H9 (cell line): ENCODE data around the gene IPO13. TPM values are rescaled to one million over a fixed set of nuclear protein-coding genes. Genes with fewer than 3 reads are reported as not detected.

ENCODE experiments used
- DNase-seq: peaks from one replicate; pipeline ENCODE4 v3.0.0-alpha.2; 2017
- H2AFZ ChIP-seq: one replicate; pipeline ENCODE4 v1.6.1; 2013; ENCODE audit warnings: mild to moderate bottlenecking, low read length, control low read depth, moderate library complexity
- H2AK5ac ChIP-seq: 2 replicates; pipeline ENCODE4 v1.6.1; 2013; ENCODE audit warnings: low read length, control low read depth, mixed read lengths; ENCODE audit not compliant: insufficient read length
- H2BK120ac ChIP-seq: one replicate; pipeline ENCODE4 v1.6.1; 2013; ENCODE audit warnings: low read depth, mild to moderate bottlenecking, low read length, control low read depth, inconsistent platforms; ENCODE audit not compliant: poor library complexity, severe bottlenecking
- H2BK12ac ChIP-seq: 2 replicates; pipeline ENCODE4 v1.6.1; 2013; ENCODE audit warnings: low read length, control low read depth, mixed read lengths, low read depth; ENCODE audit not compliant: insufficient read length
- H2BK15ac ChIP-seq: 2 replicates; pipeline ENCODE4 v1.6.1; 2013; ENCODE audit warnings: low read depth, low read length, control low read depth
- H2BK20ac ChIP-seq: one replicate; pipeline ENCODE4 v1.6.1; 2013; ENCODE audit warnings: low read depth, mild to moderate bottlenecking, low read length, control low read depth, inconsistent platforms; ENCODE audit not compliant: poor library complexity, severe bottlenecking
- H2BK5ac ChIP-seq: 2 replicates; pipeline ENCODE4 v1.6.1; 2013; ENCODE audit warnings: low read length, control low read depth, mixed read lengths; ENCODE audit not compliant: insufficient read length
- H3K14ac ChIP-seq: 2 replicates; pipeline ENCODE4 v1.6.1; 2013; ENCODE audit warnings: low read length, control low read depth; ENCODE audit not compliant: insufficient read depth
- H3K18ac ChIP-seq: 2 replicates; pipeline ENCODE4 v1.6.1; 2013; ENCODE audit warnings: low read depth, mild to moderate bottlenecking, mixed read lengths, low read length, control low read depth; ENCODE audit not compliant: insufficient read length
- H3K23ac ChIP-seq: 2 replicates; pipeline ENCODE4 v1.6.1; 2013; ENCODE audit warnings: low read length, control low read depth, mixed read lengths, low read depth; ENCODE audit not compliant: insufficient read length
- H3K23me2 ChIP-seq: 2 replicates; pipeline ENCODE4 v1.6.1; 2013; ENCODE audit warnings: low read depth, mild to moderate bottlenecking, mixed read lengths, low read length, control low read depth; ENCODE audit not compliant: insufficient read length, poor library complexity, severe bottlenecking
- H3K27ac ChIP-seq: 2 replicates; pipeline ENCODE4 v1.5.1; 2013; ENCODE audit warnings: low read length, control low read depth, mixed read lengths, low read depth; ENCODE audit not compliant: insufficient read length
- H3K27me3 ChIP-seq: 2 replicates; pipeline ENCODE4 v1.6.1; 2013; ENCODE audit warnings: low read length, control low read depth, inconsistent platforms; ENCODE audit not compliant: insufficient read depth
- H3K4ac ChIP-seq: 2 replicates; pipeline ENCODE4 v1.6.1; 2013; ENCODE audit warnings: low read depth, mild to moderate bottlenecking, control low read depth, inconsistent platforms, low read length, moderate library complexity
- H3K4me1 ChIP-seq: 2 replicates; pipeline ENCODE4 v1.6.1; 2013; ENCODE audit warnings: low read length, control low read depth, inconsistent platforms; ENCODE audit not compliant: insufficient read depth
- H3K4me2 ChIP-seq: 2 replicates; pipeline ENCODE4 v1.6.1; 2013; ENCODE audit warnings: low read length, control low read depth, mixed read lengths; ENCODE audit not compliant: insufficient read length, insufficient read depth
- H3K56ac ChIP-seq: 2 replicates; pipeline ENCODE4 v1.6.1; 2013; ENCODE audit warnings: low read depth, mild to moderate bottlenecking, mixed read lengths, low read length, control low read depth; ENCODE audit not compliant: insufficient read length
- H3K79me1 ChIP-seq: 2 replicates; pipeline ENCODE4 v1.6.1; 2013; ENCODE audit warnings: low read depth, mild to moderate bottlenecking, moderate library complexity, low read length, control low read depth, inconsistent platforms; ENCODE audit not compliant: insufficient read depth, poor library complexity, severe bottlenecking
- H3K79me2 ChIP-seq: 2 replicates; pipeline ENCODE4 v1.6.1; 2013; ENCODE audit warnings: low read length, control low read depth, inconsistent platforms; ENCODE audit not compliant: insufficient read depth
- H3K9ac ChIP-seq: 2 replicates; pipeline ENCODE4 v1.6.1; 2013; ENCODE audit warnings: low read length, control low read depth, mixed read lengths; ENCODE audit not compliant: insufficient read length; ENCODE audit errors: extremely low read depth
- H3K9me3 ChIP-seq: one replicate; pipeline ENCODE4 v1.6.1; 2013; ENCODE audit warnings: low read depth, low read length, inconsistent platforms; ENCODE audit not compliant: control insufficient read depth
- H3T11ph ChIP-seq: one replicate; pipeline ENCODE4 v1.6.1; 2013; ENCODE audit warnings: mild to moderate bottlenecking, low read length, control low read depth, inconsistent platforms
- H4K20me1 ChIP-seq: one replicate; pipeline ENCODE4 v1.6.1; 2013; ENCODE audit not compliant: control insufficient read depth, insufficient read length, insufficient read depth
- H4K5ac ChIP-seq: 2 replicates; pipeline ENCODE4 v1.6.1; 2013; ENCODE audit warnings: low read depth, mild to moderate bottlenecking, mixed read lengths, low read length, control low read depth; ENCODE audit not compliant: insufficient read length
- H4K8ac ChIP-seq: replicated peaks from 2 replicates; pipeline ENCODE4 v1.6.1; 2013; ENCODE audit warnings: low read length, control low read depth, mixed read lengths, low read depth; ENCODE audit not compliant: insufficient read length
- H4K91ac ChIP-seq: 2 replicates; pipeline ENCODE4 v1.6.1; 2013; ENCODE audit warnings: low read depth, mild to moderate bottlenecking, moderate library complexity, mixed read lengths, low read length, control low read depth; ENCODE audit not compliant: insufficient read length
- H3K27ac Mint-ChIP-seq, 3 experiments: 2 replicates in 2 of 3; 3 replicates in 1 of 3; pipeline ENCODE4 v1.8.0; 2020 to 2021; ENCODE audit warnings: mixed read lengths in 3 of 3, mild to moderate bottlenecking in 1 of 3, moderate library complexity in 1 of 3
- H3K27me3 Mint-ChIP-seq: 2 replicates; pipeline ENCODE4 v1.8.0; 2021; ENCODE audit warnings: low read depth, mild to moderate bottlenecking, moderate library complexity, mixed read lengths
- H3K36me3 Mint-ChIP-seq, 3 experiments: 2 replicates in 2 of 3; 3 replicates in 1 of 3; pipeline ENCODE4 v1.8.0; 2020 to 2021; ENCODE audit warnings: low read depth in 3 of 3, mixed read lengths in 3 of 3; ENCODE audit not compliant: insufficient read depth in 1 of 3
- H3K4me1 Mint-ChIP-seq, 2 experiments: 2 replicates each; pipeline ENCODE4 v1.8.0; 2020; ENCODE audit warnings: mixed read lengths in 2 of 2
- H3K4me3 Mint-ChIP-seq, 2 experiments: 2 replicates in 1 of 2; 3 replicates in 1 of 2; pipeline ENCODE4 v1.8.0; 2020 to 2021; ENCODE audit warnings: mild to moderate bottlenecking in 2 of 2, mixed read lengths in 2 of 2, moderate library complexity in 1 of 2
- H3K9me3 Mint-ChIP-seq, 2 experiments: 2 replicates in 1 of 2; 3 replicates in 1 of 2; pipeline ENCODE4 v1.8.0; 2020; ENCODE audit warnings: mild to moderate bottlenecking in 2 of 2, mixed read lengths in 2 of 2, moderate library complexity in 1 of 2
- WGBS: extraction: QIAGEN DNeasy Blood & Tissue Kit; methylation state at CpG from one replicate; pipeline ENCODE4 v1.1.7; 2013; ENCODE audit warnings: missing lambda C conversion rate, low lambda C conversion rate, mixed read lengths; ENCODE audit not compliant: insufficient read length; ENCODE audit errors: extremely low coverage; 5-methylcytosine and 5-hydroxymethylcytosine counted together
- total RNA-seq: library from RNA; stranded (reverse); gene quantifications from 2 replicates; pipeline ENCODE4 v1.2.1, GENCODE V29; 2021
- TF ChIP-seq, protein P1 (sequence below): fragments of 200-600 bp; sonication (generic); conservative IDR thresholded peaks from 3 replicates; pipeline ENCODE4 v1.8.0; 2021; ENCODE audit warnings: antibody characterized with exemption, mild to moderate bottlenecking

Gene IPO13
- total RNA-seq, 1 experiment from 2014 or later, result 24.5 TPM

DNA sequence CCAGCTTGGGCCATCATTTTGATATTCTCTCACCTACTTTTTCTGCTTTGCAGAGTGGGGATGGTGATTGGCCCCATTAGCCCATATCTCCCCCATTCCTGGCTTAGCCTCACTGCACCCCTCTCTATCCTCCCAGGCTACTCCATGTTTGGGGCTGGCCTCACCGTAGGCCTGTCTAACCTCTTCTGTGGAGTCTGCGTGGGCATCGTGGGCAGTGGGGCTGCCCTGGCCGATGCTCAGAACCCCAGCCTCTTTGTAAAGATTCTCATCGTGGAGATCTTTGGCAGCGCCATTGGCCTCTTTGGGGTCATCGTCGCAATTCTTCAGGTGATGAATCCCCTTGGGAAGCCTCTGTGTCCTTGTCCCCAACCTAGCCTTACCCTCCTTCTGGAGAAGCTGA lies 30.1 kb downstream of the IPO13 start:
- no CpG with 5 or more reads among the region's 8 CpGs for WGBS
- peaks cover 25 to 47% (median 46%) of the 10 kb centered on the region in 3 experiments; a peak in 6 of 7 replicates for H3K36me3 Mint-ChIP-seq
- no peak overlapping the region for H3K27ac Mint-ChIP-seq
- no peak overlapping the region for H3K23ac ChIP-seq
- H3K4ac ChIP-seq, result no peak overlapping the region
- peaks cover 23% of the 10 kb centered on the region for H3K23me2 ChIP-seq
- H4K91ac ChIP-seq, result no peak overlapping the region
- no peak overlapping the region for H3T11ph ChIP-seq
- H4K5ac ChIP-seq, result no peak overlapping the region
- no peak overlapping the region for H3K56ac ChIP-seq
- H3K79me2 ChIP-seq, result peaks cover 3% of the 10 kb centered on the region; the same call in 1 of the 2 replicates
- no peak overlapping the region for H3K9ac ChIP-seq
- peaks cover 36 to 41% of the 10 kb centered on the region in 2 experiments for H3K4me1 Mint-ChIP-seq
- H3K79me1 ChIP-seq, result peaks cover 6% of the 10 kb centered on the region
- no peak overlapping the region for H2BK120ac ChIP-seq
- H3K14ac ChIP-seq, result no peak overlapping the region
- H3K4me3 Mint-ChIP-seq, result peak overlapping the region; percentile 82 to 95; a peak in 4 of 5 replicates
- H3K4me1 ChIP-seq, result peaks cover 8% of the 10 kb centered on the region; the same call in 1 of the 2 replicates
- no peaks in the 10 kb centered on the region for H4K20me1 ChIP-seq
- no peaks in the 10 kb centered on the region for H3K9me3 ChIP-seq
- H3K4me2 ChIP-seq, result no peak overlapping the region
- H2AFZ ChIP-seq, result no peak overlapping the region
- no peak overlapping the region for H2AK5ac ChIP-seq
- no peak overlapping the region for H2BK15ac ChIP-seq
- no peaks in the 10 kb centered on the region; a peak in 1 of 5 replicates for H3K9me3 Mint-ChIP-seq
- DNase-seq, result no peak
- no peak overlapping the region for H2BK20ac ChIP-seq
- no peak overlapping the region for H3K18ac ChIP-seq
- TF ChIP-seq, protein P1, sequence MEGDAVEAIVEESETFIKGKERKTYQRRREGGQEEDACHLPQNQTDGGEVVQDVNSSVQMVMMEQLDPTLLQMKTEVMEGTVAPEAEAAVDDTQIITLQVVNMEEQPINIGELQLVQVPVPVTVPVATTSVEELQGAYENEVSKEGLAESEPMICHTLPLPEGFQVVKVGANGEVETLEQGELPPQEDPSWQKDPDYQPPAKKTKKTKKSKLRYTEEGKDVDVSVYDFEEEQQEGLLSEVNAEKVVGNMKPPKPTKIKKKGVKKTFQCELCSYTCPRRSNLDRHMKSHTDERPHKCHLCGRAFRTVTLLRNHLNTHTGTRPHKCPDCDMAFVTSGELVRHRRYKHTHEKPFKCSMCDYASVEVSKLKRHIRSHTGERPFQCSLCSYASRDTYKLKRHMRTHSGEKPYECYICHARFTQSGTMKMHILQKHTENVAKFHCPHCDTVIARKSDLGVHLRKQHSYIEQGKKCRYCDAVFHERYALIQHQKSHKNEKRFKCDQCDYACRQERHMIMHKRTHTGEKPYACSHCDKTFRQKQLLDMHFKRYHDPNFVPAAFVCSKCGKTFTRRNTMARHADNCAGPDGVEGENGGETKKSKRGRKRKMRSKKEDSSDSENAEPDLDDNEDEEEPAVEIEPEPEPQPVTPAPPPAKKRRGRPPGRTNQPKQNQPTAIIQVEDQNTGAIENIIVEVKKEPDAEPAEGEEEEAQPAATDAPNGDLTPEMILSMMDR, result no peak
- no peaks in the 10 kb centered on the region for H3K27me3 ChIP-seq
- H4K8ac ChIP-seq, result no peak overlapping the region
- no peak overlapping the region for H3K27ac ChIP-seq
- no peak overlapping the region for H2BK12ac ChIP-seq
- H2BK5ac ChIP-seq, result no peak overlapping the region
- H3K27me3 Mint-ChIP-seq, result no peaks in the 10 kb centered on the region
